Mucosa of gallbladder (tissue), 1 donor: ENCODE data around the gene HOXA3. TPM values are rescaled to one million over a fixed set of nuclear protein-coding genes. Genes with fewer than 3 reads are reported as not detected.

ENCODE experiments used
- DNase-seq: peaks from one replicate; pipeline ENCODE4 v3.0.0-alpha.2; 2020; ENCODE audit warnings: low spot score
- total RNA-seq: library from RNA; stranded (reverse); gene quantifications from one replicate; pipeline ENCODE4 v1.2.1, GENCODE V29; 2021
- donor health status: DM: no; HTN: no; CAD: no.

Gene HOXA3
- total RNA-seq, 1 donor from 2014 or later, result 1.8 TPM

- DNase-seq, result no peak
Measured at GRCh38 chr7:27103489-27104226, 48.7 kb downstream of the HOXA3 start.

- no peak for DNase-seq
Measured at GRCh38 chr7:27102581-27103442, 49.6 kb downstream of the HOXA3 start, which contains the start of gene HOXA2. HOXA2 (minus strand) TSS chr7:27102683; CDS start chr7:27102500, 183 bp downstream.

GRCh38 chr7:27101957-27102580, 50.3 kb downstream of the HOXA3 start:
- no peak for DNase-seq

- DNase-seq, result no peak
Measured at GRCh38 chr7:27101171-27101956, 51.0 kb downstream of the HOXA3 start.

DNA sequence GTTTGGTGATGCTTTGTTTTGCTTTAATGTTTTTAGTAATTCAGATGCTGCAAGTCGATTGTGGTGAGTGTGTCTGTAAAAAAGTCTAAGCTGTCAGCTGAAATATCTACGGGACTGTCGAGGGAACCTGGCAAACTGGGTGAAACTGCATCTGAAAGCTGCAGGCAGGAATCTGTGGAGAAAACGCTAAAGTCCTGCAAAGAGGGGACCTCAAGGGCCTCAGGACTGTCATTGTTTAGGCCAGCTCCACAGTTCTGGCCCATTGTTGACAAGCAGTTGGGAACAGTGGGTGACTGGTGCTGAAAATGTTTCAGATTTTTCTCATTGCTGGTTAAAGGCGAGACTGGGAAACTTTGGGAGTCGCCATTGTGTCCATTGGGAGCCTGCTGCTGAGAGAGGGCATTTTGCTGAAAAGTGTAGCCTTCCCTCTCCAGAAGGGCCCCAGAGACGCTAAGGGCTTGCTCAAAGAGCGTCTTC, 51.7 kb downstream of the HOXA3 start:
- no peak for DNase-seq

DNA sequence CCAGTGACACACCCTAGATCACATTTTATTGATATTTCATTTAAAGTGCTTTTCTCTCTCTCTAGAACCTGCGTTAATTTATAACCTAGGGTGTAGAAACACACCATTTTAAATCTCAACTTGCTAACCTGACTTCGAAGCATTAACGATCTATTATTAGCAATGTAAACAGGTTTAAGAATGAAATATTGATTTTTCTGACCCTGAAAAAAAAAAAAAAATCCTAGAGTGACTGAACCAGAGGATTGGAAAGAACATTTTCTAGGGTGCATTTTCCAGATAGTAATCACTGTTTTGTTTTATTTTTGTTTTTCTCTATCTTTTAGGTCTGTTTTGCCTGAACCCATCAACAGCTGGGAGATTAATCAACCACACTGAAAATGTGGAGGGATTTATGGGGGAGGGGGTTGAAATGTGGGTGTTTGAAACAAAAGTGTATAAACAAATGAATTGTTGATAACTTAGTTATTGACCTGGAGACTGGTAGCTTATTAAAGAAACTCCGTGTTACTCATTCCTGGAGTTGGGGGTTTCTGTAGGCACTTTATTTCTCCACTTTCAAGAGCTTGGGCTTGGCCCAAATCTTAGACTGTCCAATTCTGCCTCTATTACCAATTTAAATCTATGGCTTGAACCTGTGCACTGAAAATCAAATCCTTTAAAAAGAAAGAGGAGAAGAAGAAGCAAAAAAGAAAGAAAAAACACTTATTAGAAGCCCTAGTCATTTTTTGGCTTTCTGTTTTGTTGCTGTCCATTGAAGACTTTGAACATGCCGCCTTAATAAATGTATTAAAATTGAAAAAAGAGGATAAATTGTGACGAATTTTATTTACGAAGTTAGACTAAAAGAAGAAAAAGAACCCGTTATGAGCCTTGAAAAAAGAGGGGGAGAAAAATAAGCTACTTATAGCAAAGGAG, 52.7 kb downstream of the HOXA3 start:
- DNase-seq, result no peak

- DNase-seq, result no peak
Measured at GRCh38 chr7:27098578-27099451, 53.6 kb downstream of the HOXA3 start.

DNA sequence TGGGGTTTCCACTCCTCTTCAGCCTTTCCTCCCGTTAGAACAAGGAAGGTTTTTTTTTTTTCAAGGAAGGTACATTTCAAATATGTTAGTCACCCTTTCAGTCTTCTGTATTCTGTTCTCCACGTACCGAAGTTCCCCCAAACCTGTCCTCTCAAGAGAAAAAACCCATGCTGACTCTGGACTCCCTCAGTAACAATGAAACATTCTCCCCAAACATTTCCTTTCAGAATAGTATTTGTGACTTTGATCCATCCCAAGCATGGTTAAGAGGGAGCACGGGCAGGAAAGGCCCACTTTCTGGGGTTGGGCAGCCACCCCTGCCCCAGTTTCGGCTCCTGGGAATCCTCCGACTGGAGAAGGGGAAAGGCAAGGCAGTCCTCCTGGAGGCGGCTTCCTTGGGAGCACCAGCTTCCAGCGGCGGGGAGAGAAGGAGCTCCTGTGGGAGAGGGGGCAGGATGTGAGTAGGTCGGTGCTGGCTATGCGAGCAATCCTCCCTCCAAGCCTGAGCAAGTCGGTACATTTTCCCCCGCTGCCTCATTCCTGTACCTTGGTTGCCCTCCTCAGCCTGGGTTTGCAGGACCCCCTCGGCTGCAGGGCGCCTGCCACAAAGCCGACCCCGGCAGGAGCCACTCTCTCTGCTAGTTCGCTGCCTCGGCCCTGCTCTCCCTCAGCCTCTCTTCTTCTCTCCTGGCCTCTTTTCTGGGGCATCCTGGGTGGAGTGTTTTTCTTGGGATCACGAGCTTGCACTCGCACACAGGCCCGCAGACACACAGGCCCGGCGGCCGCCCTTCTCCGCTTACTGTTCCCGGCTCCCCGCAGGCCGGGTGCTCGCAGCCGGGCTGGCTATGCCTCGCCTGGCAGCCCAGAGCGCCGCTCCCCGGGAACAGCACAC, 54.5 kb downstream of the HOXA3 start:
- no peak for DNase-seq

GRCh38 chr7:27096768-27097514, 55.4 kb downstream of the HOXA3 start:
- DNase-seq, result no peak

- peak; percentile 65 for DNase-seq
Measured at GRCh38 chr7:27095897-27096767, 56.3 kb downstream of the HOXA3 start, which contains the start of gene HOXA1. HOXA1 (minus strand) TSS chr7:27096000; CDS start chr7:27095912, 88 bp downstream.

GRCh38 chr7:27095050-27095896, 57.1 kb downstream of the HOXA3 start:
- no peak for DNase-seq

- DNase-seq, result no peak
Measured at GRCh38 chr7:27094304-27095049, 57.9 kb downstream of the HOXA3 start.

- DNase-seq, result no peak
Measured at GRCh38 chr7:27093184-27093895, 59.0 kb downstream of the HOXA3 start.

DNA sequence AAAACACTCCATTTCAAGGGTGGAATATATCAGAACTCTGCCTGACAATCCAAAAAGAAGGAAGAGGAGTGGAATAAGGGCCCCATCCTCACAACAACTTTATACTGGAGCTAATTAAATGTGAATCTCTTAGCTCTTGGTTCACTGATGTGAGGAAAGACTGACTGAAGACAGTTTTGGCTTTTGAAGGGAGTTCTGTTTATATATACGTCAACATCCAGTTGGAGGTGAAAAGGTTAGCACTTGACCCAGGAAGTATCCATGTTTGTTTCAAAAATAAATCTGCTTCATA, 59.6 kb downstream of the HOXA3 start:
- no peak for DNase-seq
